K562 (cell line): Measurements from ENCODE around the gene PRXL2B.

Experiments used
- CHD2 ChIP-seq: IDR thresholded peaks from 2 replicates; pipeline ENCODE4 v1.6.1; 2011; ENCODE audit warnings: low read depth, low read length
- FOXP1 ChIP-seq: sonication (generic); formaldehyde crosslinking; IDR thresholded peaks from 2 replicates; pipeline ENCODE4 v1.8.0; 2022; ENCODE audit warnings: mild to moderate bottlenecking, missing genetic modification reagents
- MAZ ChIP-seq, 2 experiments: fragments of 450-650 bp in 1 of 2; sonication (generic) in 1 of 2; formaldehyde crosslinking; IDR thresholded peaks in 1 of 2; conservative IDR thresholded peaks in 1 of 2; 2 replicates each; pipeline versions ENCODE4 v1.4.0 to v1.5.0; 2020; ENCODE audit warnings: mild to moderate bottlenecking in 1 of 2, missing genetic modification reagents in 1 of 2
- NRF1 ChIP-seq, 2 experiments: fragments of 450-650 bp; IDR thresholded peaks in 1 of 2; conservative IDR thresholded peaks in 1 of 2; 2 replicates each; pipeline ENCODE4 v1.6.1; 2014; ENCODE audit warnings: mild to moderate bottlenecking in 2 of 2
- SMARCA5 ChIP-seq: fragments of 450-650 bp; IDR thresholded peaks from 2 replicates; pipeline ENCODE4 v1.6.1; 2016
- SMARCB1 ChIP-seq: IDR thresholded peaks from 2 replicates; pipeline ENCODE4 v1.6.1; 2011; ENCODE audit warnings: improper control_type of control experiment, low read depth; ENCODE audit not compliant: insufficient read length
- TCF3 ChIP-seq: sonication (generic); formaldehyde crosslinking; IDR thresholded peaks from 2 replicates; pipeline ENCODE4 v1.4.0; 2020; ENCODE audit warnings: mild to moderate bottlenecking, missing genetic modification reagents
- WHSC1 ChIP-seq: IDR thresholded peaks from one replicate; pipeline ENCODE4 v1.6.1; 2012; ENCODE audit warnings: low read length, control low read depth, inconsistent platforms

- no peak for TF ChIP-seq TCF3 (CRISPR knock-in tag)
- no peak for TF ChIP-seq MAZ (CRISPR knock-in tag; conservative IDR thresholded peaks at IDR 0.05 in 1 of 2, IDR thresholded peaks at IDR 0.05 in 1 of 2)
- TF ChIP-seq SMARCA5, result no peak
- no peak for TF ChIP-seq SMARCB1
- TF ChIP-seq WHSC1, result no peak
- no peak for TF ChIP-seq FOXP1 (CRISPR knock-in tag)
- no peak for TF ChIP-seq NRF1 (conservative IDR thresholded peaks at IDR 0.05 in 1 of 2, IDR thresholded peaks at IDR 0.05 in 1 of 2)
- TF ChIP-seq CHD2, result no peak
These were observed 8.8 kb downstream of the PRXL2B start for GRCh38 chr1:2595261-2595811.
